GM18499 (cell line): Measurements from ENCODE around the gene TCL1A.
"Not testable (repeated sequence)": the region's sequence is repeated elsewhere in the genome, so short reads cannot be mapped to it uniquely, and the experiment has no call there.

ENCODE experiments used
- ATAC-seq: cut with Tn5 transposase; IDR thresholded peaks from one replicate; pipeline ENCODE4 v1.9.1; 2021; ENCODE audit warnings: moderate number of reproducible peaks; ENCODE audit not compliant: insufficient read depth, unreplicated experiment

Gene TCL1A

GRCh38 chr14:95679148-95679815 lies 34.6 kb downstream of the TCL1A start:
- no peak for ATAC-seq

- ATAC-seq = no peak
Observed at GRCh38 chr14:95677179-95677835, 36.6 kb downstream of the TCL1A start.

- ATAC-seq = no peak
Observed at GRCh38 chr14:95675486-95675885, 38.4 kb downstream of the TCL1A start.

GRCh38 chr14:95674613-95675012 lies 39.3 kb downstream of the TCL1A start:
- no peak for ATAC-seq

- no peak for ATAC-seq
Observed at GRCh38 chr14:95668235-95668772, 45.6 kb downstream of the TCL1A start.

GRCh38 chr14:95667249-95667693 lies 46.7 kb downstream of the TCL1A start:
- ATAC-seq = no peak

GRCh38 chr14:95666450-95666849 lies 47.5 kb downstream of the TCL1A start:
- no peak for ATAC-seq

- ATAC-seq = not testable (repeated sequence)
Observed at GRCh38 chr14:95665530-95665929, 48.4 kb downstream of the TCL1A start.

GRCh38 chr14:95664546-95664945 lies 49.4 kb downstream of the TCL1A start:
- ATAC-seq = no peak

GRCh38 chr14:95664066-95664465 lies 49.9 kb downstream of the TCL1A start:
- ATAC-seq = no peak

- ATAC-seq = no peak
Observed at GRCh38 chr14:95663226-95663797, 50.6 kb downstream of the TCL1A start.

GRCh38 chr14:95662376-95663186 lies 51.3 kb downstream of the TCL1A start:
- peak; percentile 38 for ATAC-seq

GRCh38 chr14:95660651-95661515 lies 53.0 kb downstream of the TCL1A start:
- ATAC-seq = no peak

GRCh38 chr14:95659990-95660385 lies 53.9 kb downstream of the TCL1A start:
- ATAC-seq = no peak
